Measurements from ENCODE around the gene BLZF1. TPM values are rescaled to one million over a fixed set of nuclear protein-coding genes. Genes with fewer than 3 reads are reported as not detected.

BLZF1 gene
- total RNA-seq (2014; rRNA removed; shearing (Covaris generic)), result 29.7 and 33.2 TPM in 2 replicates

GRCh38 chr1:169367686-169368405 lies at the start of gene BLZF1, which contains the start of gene NME7:
BLZF1 (plus strand) TSS chr1:169368195; CDS start chr1:169369523, 1,328 bp downstream.
NME7 (minus strand) TSS chr1:169367797; CDS start chr1:169367710, 87 bp downstream.

DNA sequence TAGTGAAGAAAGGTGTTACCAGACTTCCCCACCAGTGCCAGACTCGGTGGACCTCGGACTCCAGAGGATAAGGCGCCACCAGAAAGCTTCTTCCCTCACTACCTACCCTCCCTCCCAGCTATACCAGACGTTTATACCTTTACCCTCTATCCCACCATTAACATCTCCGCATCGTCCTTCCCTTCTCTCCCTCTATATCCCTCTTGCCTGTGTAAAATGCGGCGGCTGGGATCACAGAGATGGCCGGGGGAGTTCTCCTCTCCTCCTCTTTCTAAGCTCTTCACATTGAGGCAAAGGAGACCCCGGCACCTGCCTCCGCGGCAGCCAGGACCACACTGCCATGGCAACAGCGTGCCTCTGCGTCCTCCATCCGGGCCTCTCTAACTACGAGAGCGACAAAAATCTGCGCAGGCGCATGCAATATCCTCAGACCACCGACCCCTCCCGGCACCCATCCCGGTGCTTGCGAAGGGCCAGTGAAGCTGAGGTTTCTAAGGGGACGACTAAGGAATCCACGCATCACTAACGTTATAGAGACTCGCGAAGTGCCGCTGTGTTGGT lies 59.2 kb downstream of the BLZF1 start, which contains the start of gene CCDC181:
Gene CCDC181, minus strand, starts transcription at position 394 of the 561 bp plus-strand sequence. CDS start 2,547 bp downstream, outside the sequence.

Other genes starting within 250 kb of the BLZF1 start
- 10.9 and 14.4 TPM in 2 replicates for gene NME7, start 398 bp upstream of the BLZF1 start, total RNA-seq (2014; rRNA removed; shearing (Covaris generic))
- 4.3 and 8.4 TPM in 2 replicates for gene CCDC181, start 59.3 kb downstream of the BLZF1 start, total RNA-seq (2014; rRNA removed; shearing (Covaris generic))
- gene SLC19A2, start 117.7 kb downstream of the BLZF1 start, total RNA-seq (2014; rRNA removed; shearing (Covaris generic)), result 9.3 and 11.1 TPM in 2 replicates
- not detected in 2 replicates for gene F5, start 218.3 kb downstream of the BLZF1 start, total RNA-seq (2014; rRNA removed; shearing (Covaris generic))